WTC11 (cell line): ENCODE data around the gene AMOTL1. TPM values are rescaled to one million over a fixed set of nuclear protein-coding genes. Genes with fewer than 3 reads are reported as not detected.

Experiments used
- ATAC-seq: fragments of 200-7000 bp; cut with Tn5 transposase; 2 replicates; pipeline ENCODE4 v1.10.0; 2021; ENCODE audit warnings: mild to moderate bottlenecking, moderate library complexity
- CTCF ChIA-PET: fragments of 300-600 bp; sonication (Branson Sonifier 250); formaldehyde crosslinking; loops from one replicate; lab custom pipeline; 2021; ENCODE audit warnings: antibody characterized with exemption; lab: Charles Lee
- POLR2A ChIA-PET: fragments of 350-600 bp; sonication (Branson Sonifier 250); formaldehyde crosslinking; loops from one replicate; lab custom pipeline; 2021; ENCODE audit warnings: antibody characterized with exemption; lab: Charles Lee
- DNase-seq: peaks from one replicate; pipeline ENCODE4 v3.0.0; 2021; ENCODE audit warnings: low spot score
- H3K27ac Mint-ChIP-seq: 2 replicates; pipeline ENCODE4 v1.8.0; 2021; ENCODE audit warnings: mixed read lengths
- H3K27me3 Mint-ChIP-seq: 2 replicates; pipeline ENCODE4 v1.8.0; 2021; ENCODE audit warnings: low read depth, mild to moderate bottlenecking, moderate library complexity, mixed read lengths
- H3K36me3 Mint-ChIP-seq: 2 replicates; pipeline ENCODE4 v1.8.0; 2021; ENCODE audit warnings: mixed read lengths
- H3K4me1 Mint-ChIP-seq: 2 replicates; pipeline ENCODE4 v1.8.0; 2022; ENCODE audit warnings: mixed read lengths
- H3K4me3 Mint-ChIP-seq: 2 replicates; pipeline ENCODE4 v1.8.0; 2021; ENCODE audit warnings: mild to moderate bottlenecking, moderate library complexity, mixed read lengths
- H3K9me3 Mint-ChIP-seq: 2 replicates; pipeline ENCODE4 v1.8.0; 2021; ENCODE audit warnings: mixed read lengths
- AR ChIP-seq: fragments of 250-450 bp; sonication (Bioruptor Pico); IDR thresholded peaks from 2 replicates; pipeline ENCODE4 v1.9.0; 2021; ENCODE audit warnings: mild to moderate bottlenecking
- ATF2 ChIP-seq: sonication (generic); formaldehyde crosslinking; IDR thresholded peaks from 2 replicates; pipeline ENCODE4 v1.8.1; 2022; ENCODE audit warnings: low read depth, missing genetic modification reagents, borderline replicate concordance
- ATF6 ChIP-seq: sonication (generic); formaldehyde crosslinking; IDR thresholded peaks from 2 replicates; pipeline ENCODE4 v1.8.1; 2023; ENCODE audit warnings: mild to moderate bottlenecking, missing genetic modification reagents
- EMX1 ChIP-seq: fragments of 250-450 bp; sonication (Bioruptor Pico); IDR thresholded peaks from 2 replicates; pipeline ENCODE4 v1.8.0; 2021; ENCODE audit warnings: mild to moderate bottlenecking
- FOXP1 ChIP-seq: sonication (generic); formaldehyde crosslinking; IDR thresholded peaks from 2 replicates; pipeline ENCODE4 v1.8.0; 2022; ENCODE audit warnings: missing genetic modification reagents, mild to moderate bottlenecking, moderate library complexity, borderline replicate concordance
- JAZF1 ChIP-seq: fragments of 250-450 bp; sonication (Bioruptor Pico); IDR thresholded peaks from 2 replicates; pipeline ENCODE4 v1.9.0; 2021; ENCODE audit warnings: moderate library complexity, mild to moderate bottlenecking, inconsistent platforms
- KAT7 ChIP-seq: sonication (generic); formaldehyde crosslinking; IDR thresholded peaks from 2 replicates; pipeline ENCODE4 v1.8.1; 2023; ENCODE audit warnings: missing genetic modification reagents, mild to moderate bottlenecking, borderline replicate concordance
- MLX ChIP-seq: sonication (generic); formaldehyde crosslinking; IDR thresholded peaks from 2 replicates; pipeline ENCODE4 v1.8.1; 2023; ENCODE audit warnings: mild to moderate bottlenecking, missing genetic modification reagents, moderate library complexity
- MXD4 ChIP-seq: fragments of 250-450 bp; sonication (Bioruptor Pico); IDR thresholded peaks from 2 replicates; pipeline ENCODE4 v1.8.0; 2021; ENCODE audit warnings: mild to moderate bottlenecking, moderate library complexity, borderline replicate concordance
- TEAD1 ChIP-seq: sonication (generic); formaldehyde crosslinking; IDR thresholded peaks from 2 replicates; pipeline ENCODE4 v1.8.0; 2022; ENCODE audit warnings: mild to moderate bottlenecking, missing genetic modification reagents
- ZBTB43 ChIP-seq: sonication (generic); formaldehyde crosslinking; IDR thresholded peaks from 2 replicates; pipeline ENCODE4 v1.8.1; 2023; ENCODE audit warnings: mild to moderate bottlenecking, missing genetic modification reagents
- ZMAT4 ChIP-seq: fragments of 250-450 bp; sonication (Bioruptor Pico); IDR thresholded peaks from 2 replicates; pipeline ENCODE4 v1.9.0; 2021; ENCODE audit warnings: mild to moderate bottlenecking
- ZNF121 ChIP-seq: sonication (generic); formaldehyde crosslinking; IDR thresholded peaks from 2 replicates; pipeline ENCODE4 v1.8.0; 2023; ENCODE audit warnings: missing genetic modification reagents
- ZSCAN18 ChIP-seq: fragments of 250-450 bp; sonication (Bioruptor Pico); IDR thresholded peaks from 2 replicates; pipeline ENCODE4 v2.1.2; 2022; ENCODE audit warnings: mild to moderate bottlenecking, moderate library complexity
- total RNA-seq: library from RNA; stranded (reverse); gene quantifications from 3 replicates; pipeline ENCODE4 v1.2.3, GENCODE V29; 2021
- TF ChIP-seq, protein P1 (sequence below): fragments of 200-600 bp; IDR thresholded peaks from 2 replicates; pipeline ENCODE4 v1.8.0; 2022; ENCODE audit warnings: antibody characterized with exemption
- TF ChIP-seq, protein P2 (sequence below): sonication (generic); formaldehyde crosslinking; IDR thresholded peaks from 2 replicates; pipeline ENCODE4 v1.8.1; 2023; ENCODE audit warnings: mild to moderate bottlenecking, missing genetic modification reagents, borderline replicate concordance
- TF ChIP-seq, protein P3 (sequence below): sonication (generic); formaldehyde crosslinking; IDR thresholded peaks from 2 replicates; pipeline ENCODE4 v1.8.1; 2022; ENCODE audit warnings: mild to moderate bottlenecking, missing genetic modification reagents, moderate library complexity, borderline replicate concordance

The AMOTL1 gene
- total RNA-seq, 1 experiment from 2014 or later, result 39.8 TPM

GRCh38 chr11:94754335-94754734 is 13.8 kb upstream of the AMOTL1 start:
- CTCF ChIA-PET, result interaction anchor here (1.3 to 2.1 kb wide), 2 partner anchors 13 to 23 kb away, joined by 3 to 13 read pairs; no protein-coding TSS in a partner anchor
- H3K4me3 Mint-ChIP-seq, result no peak overlapping the region
- peaks cover 42% of the 10 kb centered on the region for H3K4me1 Mint-ChIP-seq
- H3K9me3 Mint-ChIP-seq, result no peaks in the 10 kb centered on the region
- H3K27me3 Mint-ChIP-seq, result no peaks in the 10 kb centered on the region; the same call in 1 of the 2 replicates
- no peaks in the 10 kb centered on the region for H3K36me3 Mint-ChIP-seq
- TF ChIP-seq, protein P1, sequence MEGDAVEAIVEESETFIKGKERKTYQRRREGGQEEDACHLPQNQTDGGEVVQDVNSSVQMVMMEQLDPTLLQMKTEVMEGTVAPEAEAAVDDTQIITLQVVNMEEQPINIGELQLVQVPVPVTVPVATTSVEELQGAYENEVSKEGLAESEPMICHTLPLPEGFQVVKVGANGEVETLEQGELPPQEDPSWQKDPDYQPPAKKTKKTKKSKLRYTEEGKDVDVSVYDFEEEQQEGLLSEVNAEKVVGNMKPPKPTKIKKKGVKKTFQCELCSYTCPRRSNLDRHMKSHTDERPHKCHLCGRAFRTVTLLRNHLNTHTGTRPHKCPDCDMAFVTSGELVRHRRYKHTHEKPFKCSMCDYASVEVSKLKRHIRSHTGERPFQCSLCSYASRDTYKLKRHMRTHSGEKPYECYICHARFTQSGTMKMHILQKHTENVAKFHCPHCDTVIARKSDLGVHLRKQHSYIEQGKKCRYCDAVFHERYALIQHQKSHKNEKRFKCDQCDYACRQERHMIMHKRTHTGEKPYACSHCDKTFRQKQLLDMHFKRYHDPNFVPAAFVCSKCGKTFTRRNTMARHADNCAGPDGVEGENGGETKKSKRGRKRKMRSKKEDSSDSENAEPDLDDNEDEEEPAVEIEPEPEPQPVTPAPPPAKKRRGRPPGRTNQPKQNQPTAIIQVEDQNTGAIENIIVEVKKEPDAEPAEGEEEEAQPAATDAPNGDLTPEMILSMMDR, result no peak
- TF ChIP-seq ZMAT4 (CRISPR knock-in tag) (no peak), ATF2 (CRISPR knock-in tag) (no peak), KAT7 (CRISPR knock-in tag) (no peak), JAZF1 (CRISPR knock-in tag) (no peak), ATF6 (CRISPR knock-in tag) (no peak), MXD4 (CRISPR knock-in tag) (no peak), FOXP1 (no peak), AR (no peak), EMX1 (CRISPR knock-in tag) (no peak), ZBTB43 (CRISPR knock-in tag) (no peak), ZSCAN18 (no peak), TEAD1 (CRISPR knock-in tag) (no peak), ZNF121 (CRISPR knock-in tag) (no peak), MLX (CRISPR knock-in tag) (no peak)
- TF ChIP-seq, protein P2, sequence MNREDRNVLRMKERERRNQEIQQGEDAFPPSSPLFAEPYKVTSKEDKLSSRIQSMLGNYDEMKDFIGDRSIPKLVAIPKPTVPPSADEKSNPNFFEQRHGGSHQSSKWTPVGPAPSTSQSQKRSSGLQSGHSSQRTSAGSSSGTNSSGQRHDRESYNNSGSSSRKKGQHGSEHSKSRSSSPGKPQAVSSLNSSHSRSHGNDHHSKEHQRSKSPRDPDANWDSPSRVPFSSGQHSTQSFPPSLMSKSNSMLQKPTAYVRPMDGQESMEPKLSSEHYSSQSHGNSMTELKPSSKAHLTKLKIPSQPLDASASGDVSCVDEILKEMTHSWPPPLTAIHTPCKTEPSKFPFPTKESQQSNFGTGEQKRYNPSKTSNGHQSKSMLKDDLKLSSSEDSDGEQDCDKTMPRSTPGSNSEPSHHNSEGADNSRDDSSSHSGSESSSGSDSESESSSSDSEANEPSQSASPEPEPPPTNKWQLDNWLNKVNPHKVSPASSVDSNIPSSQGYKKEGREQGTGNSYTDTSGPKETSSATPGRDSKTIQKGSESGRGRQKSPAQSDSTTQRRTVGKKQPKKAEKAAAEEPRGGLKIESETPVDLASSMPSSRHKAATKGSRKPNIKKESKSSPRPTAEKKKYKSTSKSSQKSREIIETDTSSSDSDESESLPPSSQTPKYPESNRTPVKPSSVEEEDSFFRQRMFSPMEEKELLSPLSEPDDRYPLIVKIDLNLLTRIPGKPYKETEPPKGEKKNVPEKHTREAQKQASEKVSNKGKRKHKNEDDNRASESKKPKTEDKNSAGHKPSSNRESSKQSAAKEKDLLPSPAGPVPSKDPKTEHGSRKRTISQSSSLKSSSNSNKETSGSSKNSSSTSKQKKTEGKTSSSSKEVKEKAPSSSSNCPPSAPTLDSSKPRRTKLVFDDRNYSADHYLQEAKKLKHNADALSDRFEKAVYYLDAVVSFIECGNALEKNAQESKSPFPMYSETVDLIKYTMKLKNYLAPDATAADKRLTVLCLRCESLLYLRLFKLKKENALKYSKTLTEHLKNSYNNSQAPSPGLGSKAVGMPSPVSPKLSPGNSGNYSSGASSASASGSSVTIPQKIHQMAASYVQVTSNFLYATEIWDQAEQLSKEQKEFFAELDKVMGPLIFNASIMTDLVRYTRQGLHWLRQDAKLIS (CRISPR knock-in tag), result no peak
- TF ChIP-seq, protein P3, sequence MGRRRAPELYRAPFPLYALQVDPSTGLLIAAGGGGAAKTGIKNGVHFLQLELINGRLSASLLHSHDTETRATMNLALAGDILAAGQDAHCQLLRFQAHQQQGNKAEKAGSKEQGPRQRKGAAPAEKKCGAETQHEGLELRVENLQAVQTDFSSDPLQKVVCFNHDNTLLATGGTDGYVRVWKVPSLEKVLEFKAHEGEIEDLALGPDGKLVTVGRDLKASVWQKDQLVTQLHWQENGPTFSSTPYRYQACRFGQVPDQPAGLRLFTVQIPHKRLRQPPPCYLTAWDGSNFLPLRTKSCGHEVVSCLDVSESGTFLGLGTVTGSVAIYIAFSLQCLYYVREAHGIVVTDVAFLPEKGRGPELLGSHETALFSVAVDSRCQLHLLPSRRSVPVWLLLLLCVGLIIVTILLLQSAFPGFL (CRISPR knock-in tag), result no peak
- DNase-seq (no peak), ATAC-seq (no peak)
- no peak overlapping the region for H3K27ac Mint-ChIP-seq
- POLR2A ChIA-PET, result interaction anchor here (0.8 kb wide), 1 partner anchor 14 kb away, joined by 3 read pairs; the partner anchor contains the start of gene AMOTL1
